Measurements from ENCODE around the gene KIR2DL1. TPM values are rescaled to one million over a fixed set of nuclear protein-coding genes. Genes with fewer than 3 reads are reported as not detected.
"Not testable (repeated sequence)": the region's sequence is repeated elsewhere in the genome, so short reads cannot be mapped to it uniquely, and the experiment has no call there.

Gene KIR2DL1
- not detected for total RNA-seq

DNA sequence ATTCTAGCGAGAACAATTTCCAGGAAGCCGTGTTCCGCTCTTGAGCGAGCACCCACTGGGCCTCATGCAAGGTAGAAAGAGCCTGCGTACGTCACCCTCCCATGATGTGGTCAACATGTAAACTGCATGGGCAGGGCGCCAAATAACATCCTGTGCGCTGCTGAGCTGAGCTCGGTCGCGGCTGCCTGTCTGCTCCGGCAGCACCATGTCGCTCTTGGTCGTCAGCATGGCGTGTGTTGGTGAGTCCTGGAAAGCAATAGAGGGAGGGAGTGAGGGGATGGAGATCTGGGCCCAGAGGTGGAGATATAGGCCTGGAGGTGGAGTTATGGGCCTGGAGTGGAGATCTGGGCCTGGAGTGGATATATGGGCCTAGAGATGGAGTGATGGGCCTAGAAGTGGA lies at the start of gene KIR2DL1:
KIR2DL1 (plus strand) TSS at position 148 of the 400 bp plus-strand sequence; CDS start at position 206, 58 bp downstream.
- DNase-seq; CTCF ChIA-PET; H3K9me3 Mint-ChIP-seq (ENCODE audit: insufficient read depth); ATAC-seq; H3K4me1 Mint-ChIP-seq (ENCODE audit: low read depth); H3K27me3 Mint-ChIP-seq (ENCODE audit: low read depth); H3K4me3 Mint-ChIP-seq; H3K36me3 Mint-ChIP-seq (ENCODE audit: low read depth); H3K27ac Mint-ChIP-seq; POLR2A ChIA-PET: not testable (repeated sequence)

DNA sequence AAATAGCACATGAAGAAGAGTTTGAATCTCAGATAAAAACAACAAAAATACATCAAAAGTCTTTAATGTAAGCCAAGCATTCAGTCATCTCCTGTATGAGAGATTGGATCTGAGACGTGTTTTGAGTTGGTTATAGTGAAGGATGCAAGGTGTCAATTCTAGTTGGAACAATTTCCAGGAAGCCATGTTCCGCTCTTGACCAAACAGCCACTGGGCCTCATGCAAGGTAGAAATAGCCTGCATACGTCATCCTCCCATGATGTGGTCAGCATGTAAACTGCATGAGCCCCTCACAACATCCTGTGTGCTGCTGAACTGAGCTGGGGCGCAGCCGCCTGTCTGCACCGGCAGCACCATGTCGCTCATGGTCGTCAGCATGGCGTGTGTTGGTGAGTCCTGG lies 45.5 kb upstream of the KIR2DL1 start, which contains the start of gene KIR3DL3:
KIR3DL3 (plus strand) TSS at position 301 of the 400 bp plus-strand sequence; CDS start at position 356, 55 bp downstream.
- ATAC-seq: no peak
- Mint-ChIP-seq H3K9me3 (ENCODE audit: insufficient read depth) (peaks cover 22% of the 10 kb centered on the region), H3K27ac (no peak within 1 kb of the TSS), H3K36me3 (ENCODE audit: low read depth) (peaks cover 1% of the 10 kb centered on the region), H3K4me3 (no peak within 1 kb of the TSS), H3K27me3 (ENCODE audit: low read depth) (peaks cover 19% of the 10 kb centered on the region), H3K4me1 (ENCODE audit: low read depth) (no peaks in the 10 kb centered on the region)
- POLR2A ChIA-PET: no interaction called here
- DNase-seq: no peak
- CTCF ChIA-PET: no interaction called here

DNA sequence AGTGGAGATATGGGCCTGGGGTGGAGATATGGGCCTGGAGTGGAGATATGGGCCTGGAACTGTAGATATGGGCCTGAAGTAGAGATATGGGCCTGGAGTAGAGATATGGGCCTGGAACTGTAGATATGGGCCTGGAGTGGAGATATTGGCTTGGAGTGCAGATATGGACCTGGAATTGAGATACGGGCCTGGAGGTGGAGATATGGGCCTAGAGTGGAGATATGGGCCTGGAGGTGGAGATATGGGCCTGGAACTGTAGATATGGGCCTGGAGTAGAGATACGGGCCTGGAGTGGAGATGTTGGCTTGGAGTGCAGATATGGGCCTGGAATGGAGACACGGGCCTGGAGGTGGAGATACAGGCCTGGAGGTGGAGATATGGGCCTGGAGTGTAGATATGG lies 44.9 kb upstream of the KIR2DL1 start:
- POLR2A ChIA-PET: no interaction called here
- ATAC-seq (no peak), DNase-seq (no peak)
- CTCF ChIA-PET: no interaction called here
- Mint-ChIP-seq H3K9me3 (ENCODE audit: insufficient read depth) (peaks cover 17% of the 10 kb centered on the region), H3K27ac (no peak overlapping the region), H3K36me3 (ENCODE audit: low read depth) (peaks cover 1% of the 10 kb centered on the region), H3K27me3 (ENCODE audit: low read depth) (peaks cover 17% of the 10 kb centered on the region), H3K4me1 (ENCODE audit: low read depth) (no peaks in the 10 kb centered on the region), H3K4me3 (no peak overlapping the region)

DNA sequence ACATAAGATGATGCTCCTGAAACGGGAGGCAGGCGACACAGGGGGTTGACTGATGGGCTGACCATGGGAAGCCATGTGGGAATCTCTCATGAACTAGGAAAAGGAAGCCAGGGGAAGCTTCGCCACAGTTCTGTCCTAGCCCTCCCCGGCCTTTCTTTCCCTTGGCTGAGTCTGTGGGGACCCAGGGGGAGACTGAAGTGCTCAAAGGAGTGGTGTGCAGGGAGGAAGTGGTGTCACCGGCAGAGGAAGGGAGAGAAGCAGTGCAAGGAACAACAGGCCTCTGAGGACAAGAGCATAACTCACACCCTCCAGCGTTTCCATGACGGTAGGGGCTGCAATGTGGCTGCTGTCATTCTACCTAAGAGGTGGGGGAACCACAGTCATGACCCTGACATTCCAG lies 44.3 kb upstream of the KIR2DL1 start:
- Mint-ChIP-seq H3K27me3 (ENCODE audit: low read depth) (peaks cover 11% of the 10 kb centered on the region), H3K36me3 (ENCODE audit: low read depth) (peaks cover 1% of the 10 kb centered on the region), H3K9me3 (ENCODE audit: insufficient read depth) (peaks cover 11% of the 10 kb centered on the region), H3K4me3 (no peak overlapping the region), H3K27ac (no peak overlapping the region), H3K4me1 (ENCODE audit: low read depth) (no peaks in the 10 kb centered on the region)
- ChIA-PET CTCF (no interaction called here), POLR2A (no interaction called here)
- DNase-seq: no peak
- ATAC-seq: no peak

DNA sequence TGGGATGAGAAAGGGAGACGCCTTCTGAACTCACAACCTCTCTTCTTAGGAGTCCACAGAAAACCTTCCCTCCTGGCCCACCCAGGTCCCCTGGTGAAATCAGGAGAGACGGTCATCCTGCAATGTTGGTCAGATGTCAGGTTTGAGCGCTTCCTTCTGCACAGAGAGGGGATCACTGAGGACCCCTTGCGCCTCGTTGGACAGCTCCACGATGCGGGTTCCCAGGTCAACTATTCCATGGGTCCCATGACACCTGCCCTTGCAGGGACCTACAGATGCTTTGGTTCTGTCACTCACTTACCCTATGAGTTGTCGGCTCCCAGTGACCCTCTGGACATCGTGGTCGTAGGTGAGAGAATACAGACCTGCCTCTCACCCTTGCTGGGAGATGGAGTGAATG lies 42.0 kb upstream of the KIR2DL1 start:
- Mint-ChIP-seq H3K4me1 (ENCODE audit: low read depth) (no peaks in the 10 kb centered on the region), H3K27ac (no peak overlapping the region), H3K36me3 (ENCODE audit: low read depth) (no peaks in the 10 kb centered on the region), H3K4me3 (no peak overlapping the region), H3K9me3 (ENCODE audit: insufficient read depth) (peaks cover 7% of the 10 kb centered on the region), H3K27me3 (ENCODE audit: low read depth) (peaks cover 11% of the 10 kb centered on the region)
- DNase-seq: no peak
- ATAC-seq: no peak
- ChIA-PET POLR2A (no interaction called here), CTCF (no interaction called here)

DNA sequence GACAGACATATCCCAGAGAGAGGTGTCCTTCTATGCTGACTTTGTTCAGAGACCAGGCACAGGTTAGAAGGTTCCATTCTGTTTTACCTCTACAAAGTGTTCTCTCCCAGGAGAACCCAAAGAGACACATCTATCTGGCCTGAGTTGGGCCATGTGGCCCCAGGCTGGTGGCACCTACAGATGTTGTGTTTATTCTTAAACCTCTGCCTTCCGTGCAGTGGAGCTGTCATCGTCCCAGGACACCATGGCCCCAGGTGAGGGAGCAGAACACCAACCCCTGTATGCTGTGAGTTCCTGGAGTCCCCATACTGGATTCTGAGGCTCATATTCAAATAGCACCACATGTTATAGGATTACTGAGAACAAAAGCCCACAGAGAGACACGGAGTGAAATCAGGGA lies 41.4 kb upstream of the KIR2DL1 start:
- Mint-ChIP-seq H3K4me1 (ENCODE audit: low read depth) (no peaks in the 10 kb centered on the region), H3K9me3 (ENCODE audit: insufficient read depth) (peaks cover 2% of the 10 kb centered on the region), H3K36me3 (ENCODE audit: low read depth) (no peaks in the 10 kb centered on the region), H3K27me3 (ENCODE audit: low read depth) (peaks cover 11% of the 10 kb centered on the region), H3K4me3 (no peak overlapping the region), H3K27ac (no peak overlapping the region)
- no peak for DNase-seq
- POLR2A ChIA-PET: no interaction called here
- CTCF ChIA-PET: no interaction called here
- ATAC-seq: no peak

DNA sequence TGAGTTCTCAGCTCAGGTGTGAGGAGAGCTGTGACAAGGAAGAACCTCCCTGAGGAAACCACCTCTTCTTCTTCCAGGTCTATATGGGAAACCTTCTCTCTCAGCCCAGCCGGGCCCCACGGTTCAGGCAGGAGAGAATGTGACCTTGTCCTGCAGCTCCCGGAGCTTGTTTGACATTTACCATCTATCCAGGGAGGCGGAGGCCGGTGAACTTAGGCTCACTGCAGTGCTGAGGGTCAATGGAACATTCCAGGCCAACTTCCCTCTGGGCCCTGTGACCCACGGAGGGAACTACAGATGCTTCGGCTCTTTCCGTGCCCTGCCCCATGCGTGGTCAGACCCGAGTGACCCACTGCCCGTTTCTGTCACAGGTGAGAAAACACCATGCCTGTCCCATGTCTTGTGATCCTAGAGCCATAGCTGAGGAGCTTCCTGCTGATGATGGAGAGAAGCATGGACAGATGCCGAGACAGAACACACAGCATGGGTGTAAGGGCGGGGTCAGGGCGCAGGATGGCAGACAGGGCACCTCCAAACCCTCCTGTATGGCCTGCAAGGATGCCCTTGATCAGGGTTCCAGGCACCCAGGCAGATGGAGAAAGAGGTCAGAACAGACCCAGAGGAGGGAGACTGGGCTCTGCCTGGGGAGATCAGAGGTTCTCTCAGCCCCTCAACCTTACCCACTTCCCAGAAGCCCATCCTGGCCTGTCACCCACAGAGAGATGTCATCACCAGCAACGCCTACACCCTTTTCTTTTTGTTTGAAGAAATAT lies 40.0 kb upstream of the KIR2DL1 start:
- Mint-ChIP-seq H3K27me3 (ENCODE audit: low read depth) (peaks cover 11% of the 10 kb centered on the region), H3K4me3 (no peak overlapping the region), H3K36me3 (ENCODE audit: low read depth) (no peaks in the 10 kb centered on the region), H3K9me3 (ENCODE audit: insufficient read depth) (no peaks in the 10 kb centered on the region), H3K4me1 (ENCODE audit: low read depth) (no peaks in the 10 kb centered on the region), H3K27ac (no peak overlapping the region)
- POLR2A ChIA-PET: no interaction called here
- CTCF ChIA-PET: no interaction called here
- no peak for ATAC-seq
- no peak for DNase-seq

DNA sequence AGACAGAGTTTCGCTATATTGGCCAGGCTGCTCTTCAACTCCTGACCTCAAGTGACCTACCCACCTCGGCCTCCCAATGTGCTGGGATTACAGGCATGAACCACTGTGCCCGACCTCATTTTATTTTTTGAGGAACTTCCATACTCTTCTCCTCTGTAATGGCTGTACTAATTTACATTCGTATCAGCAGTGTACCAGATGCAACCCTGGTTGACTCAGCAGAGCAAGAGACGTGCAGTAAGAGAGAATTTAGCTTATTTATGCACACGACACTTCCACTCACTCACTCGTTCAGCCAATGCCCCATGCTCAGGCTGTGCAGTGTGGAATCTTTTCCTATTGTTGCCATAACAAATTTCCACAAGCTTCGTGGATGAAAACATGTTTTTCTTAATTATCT lies 38.4 kb upstream of the KIR2DL1 start:
- CTCF ChIA-PET: no interaction called here
- Mint-ChIP-seq H3K9me3 (ENCODE audit: insufficient read depth) (no peaks in the 10 kb centered on the region), H3K36me3 (ENCODE audit: low read depth) (no peaks in the 10 kb centered on the region), H3K4me1 (ENCODE audit: low read depth) (no peaks in the 10 kb centered on the region), H3K4me3 (no peak overlapping the region), H3K27me3 (ENCODE audit: low read depth) (peaks cover 11% of the 10 kb centered on the region), H3K27ac (no peak overlapping the region)
- DNase-seq (no peak), ATAC-seq (no peak)
- POLR2A ChIA-PET: no interaction called here

DNA sequence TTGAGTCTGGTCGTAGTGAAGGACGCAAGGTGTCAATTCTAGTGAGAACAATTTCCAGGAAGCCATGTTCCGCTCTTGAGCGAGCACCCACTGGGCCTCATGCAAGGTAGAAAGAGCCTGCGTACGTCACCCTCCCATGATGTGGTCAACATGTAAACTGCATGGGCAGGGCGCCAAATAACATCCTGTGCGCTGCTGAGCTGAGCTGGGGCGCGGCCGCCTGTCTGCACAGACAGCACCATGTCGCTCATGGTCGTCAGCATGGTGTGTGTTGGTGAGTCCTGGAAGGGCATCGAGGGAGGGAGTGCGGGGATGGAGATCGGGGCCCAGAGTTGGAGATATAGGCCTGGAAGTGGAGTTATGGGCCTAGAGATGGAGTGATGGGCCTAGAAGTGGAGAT lies 31.3 kb upstream of the KIR2DL1 start, which contains the start of gene KIR2DL3:
KIR2DL3 (plus strand) TSS at position 208 of the 400 bp plus-strand sequence; CDS start at position 241, 33 bp downstream.
- H3K4me3 Mint-ChIP-seq; DNase-seq; H3K9me3 Mint-ChIP-seq (ENCODE audit: insufficient read depth); CTCF ChIA-PET; H3K4me1 Mint-ChIP-seq (ENCODE audit: low read depth); H3K36me3 Mint-ChIP-seq (ENCODE audit: low read depth); POLR2A ChIA-PET; H3K27me3 Mint-ChIP-seq (ENCODE audit: low read depth); ATAC-seq; H3K27ac Mint-ChIP-seq: not testable (repeated sequence)

DNA sequence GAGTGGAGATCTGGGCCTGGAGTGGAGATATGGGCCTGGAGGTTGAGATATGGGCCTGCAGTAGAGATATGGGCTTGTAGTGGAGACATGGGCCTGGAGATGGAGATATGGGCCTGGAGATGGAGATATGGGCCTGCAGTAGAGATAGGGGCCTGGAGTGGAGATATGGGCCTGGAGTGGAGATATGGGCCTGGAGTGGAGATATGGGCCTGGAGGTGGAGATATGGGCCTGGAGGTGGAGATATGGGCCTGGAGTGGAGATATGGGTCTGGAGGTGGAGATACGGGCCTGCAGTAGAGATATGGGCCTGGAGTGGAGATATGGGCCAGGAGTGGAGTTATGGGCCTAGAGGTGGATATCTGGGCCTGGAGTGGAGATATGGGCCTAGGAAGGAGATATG lies 30.9 kb upstream of the KIR2DL1 start:
- Mint-ChIP-seq H3K27ac (no peak overlapping the region), H3K4me1 (ENCODE audit: low read depth) (no peaks in the 10 kb centered on the region), H3K9me3 (ENCODE audit: insufficient read depth) (no peaks in the 10 kb centered on the region), H3K36me3 (ENCODE audit: low read depth) (no peaks in the 10 kb centered on the region), H3K4me3 (no peak overlapping the region), H3K27me3 (ENCODE audit: low read depth) (peaks cover 3% of the 10 kb centered on the region)
- POLR2A ChIA-PET: no interaction called here
- CTCF ChIA-PET: no interaction called here
- ATAC-seq: no peak
- DNase-seq: no peak

DNA sequence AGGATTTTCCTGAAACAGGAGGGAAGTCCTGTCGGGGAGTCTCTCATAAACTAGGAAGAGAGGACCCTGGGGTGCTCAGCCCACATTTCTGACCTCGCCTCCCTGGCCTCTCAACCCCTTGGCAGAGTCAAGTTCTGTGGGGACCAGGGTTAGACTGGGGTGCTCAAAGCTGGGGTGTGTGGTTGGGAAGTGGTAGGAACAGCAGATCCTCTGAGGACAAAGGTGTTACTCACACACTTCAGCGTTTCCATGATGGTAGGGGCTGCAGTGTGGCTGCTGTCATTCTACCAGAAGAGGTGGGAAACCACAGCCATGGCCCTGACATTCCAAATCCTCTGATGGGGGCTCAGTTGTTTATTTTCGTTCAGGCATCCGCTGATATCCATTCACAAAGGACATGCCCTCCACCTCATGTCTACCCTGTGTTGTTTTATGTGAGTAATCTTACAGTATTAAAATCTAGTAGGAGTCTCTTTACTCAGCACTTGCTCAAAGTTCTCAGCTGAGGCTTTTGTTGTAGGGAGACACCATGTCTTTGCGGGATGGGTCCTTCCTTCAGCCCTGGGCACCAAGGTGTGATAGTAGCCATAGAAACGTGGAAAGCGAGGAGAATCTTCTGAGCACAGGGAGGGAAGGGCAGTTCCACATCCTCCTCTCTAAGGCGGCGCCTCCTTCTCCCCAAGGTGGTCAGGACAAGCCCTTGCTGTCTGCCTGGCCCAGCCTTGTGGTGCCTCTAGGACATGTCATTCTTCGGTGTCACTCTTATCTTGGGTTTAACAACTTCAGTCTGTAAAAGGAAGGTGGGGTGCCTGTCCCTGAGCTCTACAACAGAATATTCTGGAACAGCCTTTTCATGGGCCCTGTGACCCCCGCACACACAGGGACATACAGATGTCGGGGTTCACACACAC lies 29.8 kb upstream of the KIR2DL1 start:
- no peak for ATAC-seq
- H3K4me3 Mint-ChIP-seq: no peak overlapping the region
- H3K27ac Mint-ChIP-seq: no peak overlapping the region
- ChIA-PET CTCF (no interaction called here), POLR2A (no interaction called here)
- H3K36me3 Mint-ChIP-seq (ENCODE audit: low read depth): no peaks in the 10 kb centered on the region
- no peaks in the 10 kb centered on the region for H3K9me3 Mint-ChIP-seq (ENCODE audit: insufficient read depth)
- peaks cover 3% of the 10 kb centered on the region for H3K27me3 Mint-ChIP-seq (ENCODE audit: low read depth)
- H3K4me1 Mint-ChIP-seq (ENCODE audit: low read depth): no peaks in the 10 kb centered on the region
- no peak for DNase-seq

DNA sequence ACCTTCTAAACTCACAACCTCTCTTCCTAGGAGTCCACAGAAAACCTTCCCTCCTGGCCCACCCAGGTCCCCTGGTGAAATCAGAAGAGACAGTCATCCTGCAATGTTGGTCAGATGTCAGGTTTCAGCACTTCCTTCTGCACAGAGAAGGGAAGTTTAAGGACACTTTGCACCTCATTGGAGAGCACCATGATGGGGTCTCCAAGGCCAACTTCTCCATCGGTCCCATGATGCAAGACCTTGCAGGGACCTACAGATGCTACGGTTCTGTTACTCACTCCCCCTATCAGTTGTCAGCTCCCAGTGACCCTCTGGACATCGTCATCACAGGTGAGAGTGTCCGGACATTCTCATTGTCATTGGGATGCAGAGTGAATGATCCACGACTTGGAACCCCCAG lies 27.6 kb upstream of the KIR2DL1 start:
- H3K27ac Mint-ChIP-seq; DNase-seq; H3K4me3 Mint-ChIP-seq; POLR2A ChIA-PET; ATAC-seq; H3K4me1 Mint-ChIP-seq (ENCODE audit: low read depth); H3K27me3 Mint-ChIP-seq (ENCODE audit: low read depth); H3K9me3 Mint-ChIP-seq (ENCODE audit: insufficient read depth); CTCF ChIA-PET; H3K36me3 Mint-ChIP-seq (ENCODE audit: low read depth): not testable (repeated sequence)

All from activated CD8-positive, alpha-beta T cell treated with anti-CD3 and anti-CD28 coated beads, Interleukin-2, amount 10 ng/mL, durations not matched to agents 7 days and 5 days (primary cell).